Osteoblast (primary cell): ENCODE data around the gene TTC7B. TPM values are rescaled to one million over a fixed set of nuclear protein-coding genes. Genes with fewer than 3 reads are reported as not detected.
A peak's percentile ranks its signal among the peaks of the same experiment; 100 is the strongest.

ENCODE experiments used
- DNase-seq: peaks from one replicate; pipeline ENCODE4 v3.0.0; 2011; ENCODE audit warnings: low spot score, mixed read lengths; ENCODE audit not compliant: insufficient read length; ENCODE audit errors: missing footprints
- H2AFZ ChIP-seq: 2 replicates; pipeline ENCODE4 v1.6.0; 2011; ENCODE audit warnings: mild to moderate bottlenecking, low read length
- H3K27ac ChIP-seq: 2 replicates; pipeline ENCODE4 v1.5.1; 2011; ENCODE audit warnings: mild to moderate bottlenecking, low read depth, low read length, moderate library complexity
- H3K27me3 ChIP-seq: 2 replicates; pipeline ENCODE4 v1.6.0; 2012; ENCODE audit warnings: mild to moderate bottlenecking, control low read depth, inconsistent platforms, low read length, moderate library complexity; ENCODE audit not compliant: insufficient read depth
- H3K36me3 ChIP-seq: 2 replicates; pipeline ENCODE4 v1.5.1; 2011; ENCODE audit warnings: mild to moderate bottlenecking, low read length, control low read depth, moderate library complexity; ENCODE audit not compliant: insufficient read depth
- H3K4me1 ChIP-seq: 2 replicates; pipeline ENCODE4 v1.5.1; 2011; ENCODE audit warnings: mild to moderate bottlenecking, low read length, control low read depth, moderate library complexity; ENCODE audit not compliant: insufficient read depth
- H3K4me2 ChIP-seq: 2 replicates; pipeline ENCODE4 v1.6.0; 2011; ENCODE audit warnings: mild to moderate bottlenecking, low read length; ENCODE audit not compliant: insufficient read depth
- H3K4me3 ChIP-seq: fragments of 200-600 bp; sonication (generic); 3 replicates; pipeline ENCODE4 v1.5.1; 2012; ENCODE audit warnings: mild to moderate bottlenecking, low read length, inconsistent platforms; ENCODE audit not compliant: insufficient read depth
- H3K79me2 ChIP-seq: 2 replicates; pipeline ENCODE4 v1.6.0; 2012; ENCODE audit warnings: mild to moderate bottlenecking, low read length, control low read depth, inconsistent platforms; ENCODE audit not compliant: insufficient read depth
- H3K9me3 ChIP-seq: 2 replicates; pipeline ENCODE4 v1.5.1; 2011; ENCODE audit warnings: low read depth, low read length, control low read depth
- H4K20me1 ChIP-seq: 2 replicates; pipeline ENCODE4 v1.6.0; 2012; ENCODE audit warnings: mild to moderate bottlenecking, low read length, control low read depth; ENCODE audit not compliant: insufficient read depth
- total RNA-seq: library from RNA; depleted of rRNA; stranded (reverse); fragments of >200 nt; gene quantifications from 2 replicates; pipeline ENCODE4 v1.2.3, GENCODE V29; 2012
- TF ChIP-seq, protein P1 (sequence below): IDR thresholded peaks from 2 replicates; pipeline ENCODE4 v1.5.1; 2011; ENCODE audit warnings: mild to moderate bottlenecking, low read depth, low read length, moderate library complexity; ENCODE audit errors: extremely low read depth

The TTC7B gene
- total RNA-seq, 1 donor, result 14.5 TPM

DNA sequence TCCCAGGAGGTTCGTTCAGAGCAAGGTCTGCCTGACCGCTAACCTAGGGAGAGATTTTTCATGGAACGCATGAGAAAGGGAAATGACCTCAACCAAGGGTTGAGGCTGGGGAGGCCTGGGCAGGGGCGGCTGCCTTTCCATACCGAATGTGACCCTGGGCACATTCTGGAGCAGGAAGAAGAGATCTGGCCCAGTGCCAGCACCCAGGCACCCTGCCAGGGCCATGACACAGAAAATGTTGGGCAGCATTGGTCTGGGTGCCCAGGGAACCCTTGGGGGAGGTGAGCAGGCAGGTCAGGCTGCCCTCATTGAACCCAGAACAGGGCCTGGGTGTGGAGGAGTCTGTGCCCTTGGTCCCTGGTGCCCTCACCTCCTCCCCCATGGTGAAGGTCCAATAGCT is 312.6 kb downstream of the TTC7B start:
- no peaks in the 10 kb centered on the region for H4K20me1 ChIP-seq

DNA sequence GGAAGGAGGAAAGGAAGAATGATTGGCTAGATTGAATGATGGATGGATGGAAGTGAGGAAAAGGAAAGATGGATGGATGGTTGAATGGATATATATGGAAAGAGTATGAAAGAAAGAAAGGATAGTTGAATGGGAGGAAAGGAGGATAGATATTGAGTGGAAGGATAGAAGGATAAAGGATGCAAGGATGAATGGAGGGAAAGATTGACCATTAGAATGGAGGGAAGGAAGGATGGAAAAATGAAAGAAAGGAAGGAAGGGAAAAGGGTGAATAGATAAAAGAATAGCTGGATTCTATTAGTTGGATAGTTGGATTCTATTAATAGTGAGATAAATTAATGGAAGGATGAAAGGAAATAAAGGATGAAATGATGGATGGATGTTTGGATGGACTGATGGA is 313.5 kb downstream of the TTC7B start:
- H3K4me2 ChIP-seq, result no peak overlapping the region
- H2AFZ ChIP-seq, result no peak overlapping the region
- no peak overlapping the region for H3K27ac ChIP-seq
- no peak for DNase-seq
- TF ChIP-seq, protein P1, sequence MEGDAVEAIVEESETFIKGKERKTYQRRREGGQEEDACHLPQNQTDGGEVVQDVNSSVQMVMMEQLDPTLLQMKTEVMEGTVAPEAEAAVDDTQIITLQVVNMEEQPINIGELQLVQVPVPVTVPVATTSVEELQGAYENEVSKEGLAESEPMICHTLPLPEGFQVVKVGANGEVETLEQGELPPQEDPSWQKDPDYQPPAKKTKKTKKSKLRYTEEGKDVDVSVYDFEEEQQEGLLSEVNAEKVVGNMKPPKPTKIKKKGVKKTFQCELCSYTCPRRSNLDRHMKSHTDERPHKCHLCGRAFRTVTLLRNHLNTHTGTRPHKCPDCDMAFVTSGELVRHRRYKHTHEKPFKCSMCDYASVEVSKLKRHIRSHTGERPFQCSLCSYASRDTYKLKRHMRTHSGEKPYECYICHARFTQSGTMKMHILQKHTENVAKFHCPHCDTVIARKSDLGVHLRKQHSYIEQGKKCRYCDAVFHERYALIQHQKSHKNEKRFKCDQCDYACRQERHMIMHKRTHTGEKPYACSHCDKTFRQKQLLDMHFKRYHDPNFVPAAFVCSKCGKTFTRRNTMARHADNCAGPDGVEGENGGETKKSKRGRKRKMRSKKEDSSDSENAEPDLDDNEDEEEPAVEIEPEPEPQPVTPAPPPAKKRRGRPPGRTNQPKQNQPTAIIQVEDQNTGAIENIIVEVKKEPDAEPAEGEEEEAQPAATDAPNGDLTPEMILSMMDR, result no peak
- H3K27me3 ChIP-seq, result peaks cover 5% of the 10 kb centered on the region
- no peaks in the 10 kb centered on the region for H3K79me2 ChIP-seq
- H3K36me3 ChIP-seq, result no peaks in the 10 kb centered on the region
- no peaks in the 10 kb centered on the region for H3K4me1 ChIP-seq
- H3K9me3 ChIP-seq, result no peaks in the 10 kb centered on the region
- no peaks in the 10 kb centered on the region for H4K20me1 ChIP-seq
- H3K4me3 ChIP-seq, result no peak overlapping the region

More for the DNA sequence above, 312.6 kb downstream of the TTC7B start:
- H3K27ac ChIP-seq, result no peak overlapping the region
- no peak overlapping the region for H3K4me2 ChIP-seq
- H2AFZ ChIP-seq, result no peak overlapping the region
- no peak overlapping the region for H3K4me3 ChIP-seq
- peaks cover 5% of the 10 kb centered on the region for H3K27me3 ChIP-seq
- H3K79me2 ChIP-seq, result no peaks in the 10 kb centered on the region
- peak; percentile 66 for DNase-seq
- no peaks in the 10 kb centered on the region for H3K4me1 ChIP-seq
- H3K36me3 ChIP-seq, result no peaks in the 10 kb centered on the region
- TF ChIP-seq, protein P1, result no peak
- H3K9me3 ChIP-seq, result no peaks in the 10 kb centered on the region

DNA sequence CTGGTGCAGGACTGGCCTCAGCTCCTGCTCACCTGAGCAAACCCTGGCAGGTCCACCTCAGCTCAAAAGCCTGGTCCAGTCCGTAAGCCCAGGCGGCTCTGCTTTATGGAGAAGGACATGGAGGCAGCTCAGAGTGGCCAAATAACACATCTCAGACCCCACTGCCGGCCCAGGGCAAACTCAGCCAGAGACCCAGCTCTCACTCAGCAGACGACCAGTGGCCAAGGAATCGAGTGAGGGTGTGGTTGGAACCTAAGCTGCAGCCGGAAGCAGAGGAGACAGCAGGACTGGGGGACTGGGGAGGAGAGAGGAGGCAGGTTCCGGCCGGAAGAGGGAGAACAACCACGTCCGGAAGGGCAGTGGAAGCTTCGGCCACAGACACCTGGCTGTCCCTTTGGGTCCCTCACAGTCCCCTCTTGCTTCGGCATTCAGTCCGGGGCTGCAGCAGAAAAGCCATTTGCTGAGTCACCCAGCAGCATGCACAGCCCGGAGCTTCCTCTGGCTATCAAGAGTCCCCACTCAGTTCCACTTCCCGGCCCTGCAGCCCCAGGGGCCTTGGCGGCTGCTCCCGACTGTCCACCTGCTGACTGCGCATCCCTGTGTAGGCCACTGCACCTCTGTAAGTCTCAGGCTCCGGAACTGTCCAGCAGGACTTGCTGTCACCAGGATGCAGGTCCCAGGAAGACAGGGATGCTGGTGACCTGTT is 315.4 kb downstream of the TTC7B start:
- Histone ChIP-seq H3K27ac (no peak overlapping the region), H4K20me1 (no peaks in the 10 kb centered on the region), H2AFZ (no peak overlapping the region), H3K27me3 (peaks cover 5% of the 10 kb centered on the region), H3K4me1 (no peaks in the 10 kb centered on the region), H3K79me2 (no peaks in the 10 kb centered on the region), H3K9me3 (no peaks in the 10 kb centered on the region), H3K36me3 (no peaks in the 10 kb centered on the region), H3K4me3 (no peak overlapping the region), H3K4me2 (no peak overlapping the region)
- peak; percentile 62 for DNase-seq
- TF ChIP-seq, protein P1, result no peak

DNA sequence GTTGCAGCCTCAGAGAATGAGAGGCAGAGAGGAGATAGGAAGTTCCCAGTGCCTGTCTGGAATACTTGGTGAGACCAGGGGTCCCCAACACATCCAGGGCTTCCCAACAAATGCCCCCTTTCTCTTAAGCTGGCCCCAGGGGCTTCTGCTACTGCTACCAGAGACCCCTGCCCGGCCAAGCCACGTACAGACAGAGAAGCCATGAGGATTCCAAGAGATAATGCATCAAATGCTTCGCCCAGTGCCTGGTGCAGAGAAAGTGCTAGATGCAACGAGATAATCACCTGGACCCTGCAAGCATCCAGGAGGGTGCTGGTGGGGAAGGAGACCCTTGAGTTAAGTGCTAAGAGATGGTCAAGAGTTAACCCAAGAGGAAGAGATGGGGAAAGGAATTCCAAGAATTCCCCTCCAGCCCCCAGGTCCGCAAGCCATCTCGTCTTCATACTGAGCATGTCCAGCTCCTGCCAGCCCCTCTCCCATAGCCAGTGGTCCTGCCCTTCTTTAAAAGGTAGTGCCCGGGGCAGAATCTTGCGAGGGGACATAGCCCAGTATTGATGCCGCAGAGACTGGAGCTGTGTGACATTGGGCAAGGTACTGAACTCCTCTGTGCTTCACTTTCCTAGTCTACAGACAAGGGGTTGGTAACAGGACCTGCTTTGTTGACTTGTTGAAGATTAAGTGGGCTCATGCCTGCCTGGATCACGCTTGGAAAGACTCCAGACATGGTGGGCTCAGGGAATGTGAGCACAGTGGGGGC is 316.1 kb downstream of the TTC7B start:
- no peak overlapping the region for H3K27ac ChIP-seq
- H3K4me3 ChIP-seq, result no peak overlapping the region
- peaks cover 2% of the 10 kb centered on the region for H4K20me1 ChIP-seq
- H3K36me3 ChIP-seq, result no peaks in the 10 kb centered on the region
- no peak overlapping the region for H2AFZ ChIP-seq
- TF ChIP-seq, protein P1, result no peak
- H3K4me1 ChIP-seq, result no peaks in the 10 kb centered on the region
- H3K9me3 ChIP-seq, result no peaks in the 10 kb centered on the region
- H3K27me3 ChIP-seq, result no peaks in the 10 kb centered on the region
- DNase-seq, result peak; percentile 73
- no peak overlapping the region for H3K4me2 ChIP-seq
- no peaks in the 10 kb centered on the region for H3K79me2 ChIP-seq
